Amniotic stem cell (primary cell): ENCODE measurements around the gene MKI67.
A peak's percentile ranks its signal among the peaks of the same experiment; 100 is the strongest.

Source experiments
- DNase-seq: peaks from one replicate; lab custom pipeline; 2025; lab: John Stamatoyannopoulos, UW

Gene MKI67

GRCh38 chr10:128084364-128084763, 41.9 kb downstream of the MKI67 start:
- no peak for DNase-seq

GRCh38 chr10:128083191-128083895, 42.9 kb downstream of the MKI67 start:
- DNase-seq: no peak

GRCh38 chr10:128081720-128082119, 44.5 kb downstream of the MKI67 start:
- DNase-seq: no peak

GRCh38 chr10:128081222-128081621, 45.0 kb downstream of the MKI67 start:
- no peak for DNase-seq

GRCh38 chr10:128080641-128081040, 45.6 kb downstream of the MKI67 start:
- DNase-seq: no peak

- DNase-seq: no peak
Observed at GRCh38 chr10:128080231-128080630, 46.0 kb downstream of the MKI67 start.

- DNase-seq: no peak
Observed at GRCh38 chr10:128078136-128078969, 47.9 kb downstream of the MKI67 start.

- no peak for DNase-seq
Observed at GRCh38 chr10:128077155-128077875, 48.9 kb downstream of the MKI67 start.

- DNase-seq: no peak
Observed at GRCh38 chr10:128074589-128074988, 51.6 kb downstream of the MKI67 start.

GRCh38 chr10:128073890-128074289, 52.3 kb downstream of the MKI67 start:
- DNase-seq: no peak

- DNase-seq: no peak
Observed at GRCh38 chr10:128072941-128073645, 53.1 kb downstream of the MKI67 start.

- DNase-seq: no peak
Observed at GRCh38 chr10:128072046-128072445, 54.2 kb downstream of the MKI67 start.

- DNase-seq: no peak
Observed at GRCh38 chr10:128071417-128071782, 54.8 kb downstream of the MKI67 start.

- no peak for DNase-seq
Observed at GRCh38 chr10:128070721-128071416, 55.4 kb downstream of the MKI67 start.

- no peak for DNase-seq
Observed at GRCh38 chr10:128070161-128070560, 56.1 kb downstream of the MKI67 start.

- DNase-seq: peak; percentile 46
Observed at GRCh38 chr10:128069351-128070051, 56.7 kb downstream of the MKI67 start.

GRCh38 chr10:128068398-128069285, 57.6 kb downstream of the MKI67 start:
- no peak for DNase-seq

- no peak for DNase-seq
Observed at GRCh38 chr10:128067691-128068397, 58.4 kb downstream of the MKI67 start.

GRCh38 chr10:128066870-128067382, 59.3 kb downstream of the MKI67 start:
- no peak for DNase-seq
